Stomach (tissue), 4 donors: Measurements from ENCODE around the gene SLC5A11.

Experiments used
- POLR2A ChIP-seq, 4 donors: fragments of 450-650 bp; IDR thresholded peaks; one replicate each; pipeline ENCODE4 v1.6.1; 2016; ENCODE audit warnings: antibody characterized with exemption in 4 of 4, control low read depth in 2 of 4, mild to moderate bottlenecking in 1 of 4, moderate library complexity in 1 of 4
- POLR2AphosphoS5 ChIP-seq, 3 donors: sonication (generic); formaldehyde crosslinking; IDR thresholded peaks; one replicate each; pipeline ENCODE4 v1.6.1; 2016; ENCODE audit warnings: antibody characterized with exemption in 3 of 3
- TF ChIP-seq, protein P1 (sequence below), 7 experiments: fragments of 450-650 bp in 4 of 7; fragments of 200-600 bp in 3 of 7; sonication (generic) in 3 of 7; IDR thresholded peaks; one replicate each; pipeline ENCODE4 v1.5.1; 2016 to 2019; ENCODE audit warnings: antibody characterized with exemption in 7 of 7, control low read depth in 2 of 7, mild to moderate bottlenecking in 1 of 7

DNA sequence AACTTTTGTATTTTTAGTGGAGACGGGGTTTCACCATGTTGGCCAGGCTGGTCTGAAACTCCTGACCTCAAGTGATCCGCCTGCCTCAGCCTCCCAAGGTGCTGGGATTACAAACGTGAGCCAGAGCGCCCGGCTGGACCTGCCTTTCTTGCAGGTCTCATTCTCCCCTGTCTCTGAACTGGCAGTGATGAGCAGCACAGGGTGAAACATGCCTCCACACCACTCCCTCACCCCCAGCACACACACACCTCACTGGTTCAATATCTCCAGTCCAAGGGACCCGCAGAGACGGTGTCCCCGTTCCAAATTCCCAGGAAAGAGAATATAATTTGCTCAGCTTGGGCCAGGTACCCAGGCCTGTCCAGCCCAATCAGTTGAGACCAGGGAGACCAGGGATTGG, 23.3 kb downstream of the SLC5A11 start:
- TF ChIP-seq POLR2A (IDR thresholded peaks at IDR 0.05) (no peak), POLR2AphosphoS5 (IDR thresholded peaks at IDR 0.05) (no peak)
- TF ChIP-seq, protein P1, sequence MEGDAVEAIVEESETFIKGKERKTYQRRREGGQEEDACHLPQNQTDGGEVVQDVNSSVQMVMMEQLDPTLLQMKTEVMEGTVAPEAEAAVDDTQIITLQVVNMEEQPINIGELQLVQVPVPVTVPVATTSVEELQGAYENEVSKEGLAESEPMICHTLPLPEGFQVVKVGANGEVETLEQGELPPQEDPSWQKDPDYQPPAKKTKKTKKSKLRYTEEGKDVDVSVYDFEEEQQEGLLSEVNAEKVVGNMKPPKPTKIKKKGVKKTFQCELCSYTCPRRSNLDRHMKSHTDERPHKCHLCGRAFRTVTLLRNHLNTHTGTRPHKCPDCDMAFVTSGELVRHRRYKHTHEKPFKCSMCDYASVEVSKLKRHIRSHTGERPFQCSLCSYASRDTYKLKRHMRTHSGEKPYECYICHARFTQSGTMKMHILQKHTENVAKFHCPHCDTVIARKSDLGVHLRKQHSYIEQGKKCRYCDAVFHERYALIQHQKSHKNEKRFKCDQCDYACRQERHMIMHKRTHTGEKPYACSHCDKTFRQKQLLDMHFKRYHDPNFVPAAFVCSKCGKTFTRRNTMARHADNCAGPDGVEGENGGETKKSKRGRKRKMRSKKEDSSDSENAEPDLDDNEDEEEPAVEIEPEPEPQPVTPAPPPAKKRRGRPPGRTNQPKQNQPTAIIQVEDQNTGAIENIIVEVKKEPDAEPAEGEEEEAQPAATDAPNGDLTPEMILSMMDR (IDR thresholded peaks at IDR 0.05) = no peak
